Stimulated activated CD8-positive, alpha-beta memory T cell treated with anti-CD3 and anti-CD28 coated beads, Interleukin-7, amount 100 ng/mL, for 1 hour (primary cell): ENCODE data around the gene GLMN.
"Not testable (repeated sequence)": the region's sequence is repeated elsewhere in the genome, so short reads cannot be mapped to it uniquely, and the experiment has no call there.

Experiments used
- DNase-seq, 2 donors: peaks; one replicate each; pipeline ENCODE4 v3.0.0-alpha.2; 2020; ENCODE audit warnings: low read depth in 2 of 2

The GLMN gene

DNA sequence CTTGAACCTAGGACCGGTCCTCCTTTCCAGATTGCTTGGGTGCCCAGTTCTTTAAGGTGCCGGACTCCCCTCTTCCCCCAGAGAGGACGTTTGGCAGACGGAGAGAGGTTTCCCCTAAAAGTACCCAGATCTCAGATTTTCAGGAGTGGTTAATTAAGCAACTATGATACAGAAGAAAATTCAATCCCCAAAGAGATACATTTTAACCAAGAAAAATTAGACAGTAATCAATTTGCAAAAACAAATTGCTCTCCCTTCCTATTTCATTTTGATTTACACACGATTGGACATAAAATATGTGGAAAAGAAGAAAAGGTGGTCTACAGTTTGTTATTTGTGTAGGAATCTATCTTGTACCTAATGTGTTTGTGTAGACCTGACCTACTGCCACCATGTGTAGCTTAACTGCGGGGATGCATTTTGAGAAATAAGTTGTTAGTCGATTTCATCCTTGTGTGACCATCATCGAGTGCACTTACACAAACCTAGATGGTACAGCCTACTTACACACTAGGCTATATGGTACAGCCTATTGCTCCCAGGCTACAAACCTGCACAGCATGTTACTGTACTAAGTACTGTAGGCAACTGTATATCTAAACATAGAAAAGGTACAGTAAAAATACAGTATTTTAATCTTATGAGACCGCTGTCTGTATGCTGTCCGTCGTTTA is 827 bp upstream of the GLMN start:
- no peak for DNase-seq

- no peak for DNase-seq
These were observed 594 bp downstream of the GLMN start for GRCh38 chr1:92298213-92298572.

GRCh38 chr1:92291372-92291999 is 7.3 kb downstream of the GLMN start:
- DNase-seq: no peak

GRCh38 chr1:92281411-92281810 is 17.4 kb downstream of the GLMN start:
- DNase-seq: not testable (repeated sequence)

DNA sequence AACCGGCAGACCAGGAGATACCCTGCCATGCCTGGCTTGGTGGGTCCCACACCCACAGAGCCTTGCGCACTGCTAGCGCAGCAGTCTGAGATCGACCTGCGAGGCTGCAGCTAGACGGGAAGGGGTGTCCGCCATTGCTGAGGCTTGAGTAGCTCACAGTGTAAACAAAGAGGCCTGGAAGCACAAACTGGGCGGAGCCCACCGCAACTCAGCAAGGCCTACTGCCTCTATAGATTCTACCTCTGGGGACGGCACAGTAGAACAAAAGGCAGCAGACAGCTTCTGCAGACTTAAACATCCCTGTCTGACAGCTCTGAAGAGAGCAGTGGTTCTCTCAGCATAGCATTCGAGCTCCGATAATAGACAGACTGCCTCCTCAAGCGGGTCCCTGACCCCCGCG is 19.0 kb downstream of the GLMN start:
- DNase-seq: not testable (repeated sequence)

DNA sequence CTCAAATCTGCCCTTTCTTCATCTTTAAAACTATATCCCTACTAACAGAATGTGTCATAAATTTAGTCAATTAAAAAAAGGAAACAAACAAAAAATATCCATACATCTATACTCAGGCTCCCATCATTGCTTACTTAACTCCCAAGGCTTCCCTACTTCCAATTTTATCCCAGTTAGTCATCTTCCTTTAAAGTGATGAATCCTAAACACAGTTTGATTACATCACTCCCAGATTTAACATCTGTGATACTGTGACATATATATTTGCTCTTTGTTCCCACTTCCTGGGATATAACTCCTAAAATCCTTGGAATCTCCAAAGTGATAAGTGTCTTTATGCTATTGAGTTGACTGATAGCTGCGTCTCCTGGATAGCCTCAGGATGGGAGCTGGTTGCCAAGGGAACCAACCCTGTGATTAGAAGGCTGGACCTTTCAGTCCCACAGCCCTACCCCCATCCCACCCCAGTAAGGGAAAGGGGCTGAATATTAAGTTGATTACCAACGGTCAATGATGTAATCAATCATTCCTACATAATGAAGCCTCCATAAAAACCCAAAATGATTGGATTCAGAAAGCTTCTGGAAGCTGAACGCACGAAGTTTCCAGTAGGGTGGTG is 21.6 kb downstream of the GLMN start:
- DNase-seq: no peak

DNA sequence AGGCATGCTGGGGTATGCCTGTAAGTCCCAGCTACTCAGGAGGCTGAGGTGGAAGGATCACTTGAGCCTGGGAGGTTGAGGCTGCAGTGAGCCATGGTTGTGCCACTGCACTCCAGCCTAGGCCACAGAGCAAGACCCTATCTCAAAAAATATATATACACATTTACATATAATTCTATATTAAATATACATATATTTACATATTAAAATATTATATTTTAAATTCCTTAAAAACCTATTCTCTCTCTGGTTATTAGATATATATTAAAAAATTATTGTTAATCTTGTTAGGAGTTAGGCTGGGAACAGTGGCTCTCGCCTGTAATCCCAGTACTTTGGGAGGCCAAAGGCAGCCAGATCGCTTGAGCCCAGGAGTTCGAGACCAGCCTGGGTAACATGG is 22.7 kb downstream of the GLMN start:
- DNase-seq: no peak

GRCh38 chr1:92274939-92275338 is 23.8 kb downstream of the GLMN start:
- DNase-seq: no peak

DNA sequence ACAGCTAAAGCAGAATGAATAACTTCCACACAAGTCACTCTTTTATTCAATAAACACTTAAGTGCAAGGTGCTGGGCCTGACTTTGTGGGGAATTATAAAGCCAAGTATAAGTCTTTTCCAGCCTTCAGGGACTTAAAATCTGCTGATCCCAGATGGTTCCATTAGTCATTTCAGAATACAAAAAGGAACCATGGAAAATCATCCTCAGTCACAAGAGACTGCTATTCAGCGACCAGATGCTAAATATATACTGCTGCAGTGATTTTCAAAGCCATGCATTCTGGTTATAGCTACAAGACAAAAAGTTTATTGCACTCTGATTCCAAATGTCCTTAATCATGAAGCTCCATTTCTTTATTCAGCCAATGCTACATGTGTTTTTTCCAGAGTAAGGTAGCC is 25.7 kb downstream of the GLMN start:
- no peak for DNase-seq

DNA sequence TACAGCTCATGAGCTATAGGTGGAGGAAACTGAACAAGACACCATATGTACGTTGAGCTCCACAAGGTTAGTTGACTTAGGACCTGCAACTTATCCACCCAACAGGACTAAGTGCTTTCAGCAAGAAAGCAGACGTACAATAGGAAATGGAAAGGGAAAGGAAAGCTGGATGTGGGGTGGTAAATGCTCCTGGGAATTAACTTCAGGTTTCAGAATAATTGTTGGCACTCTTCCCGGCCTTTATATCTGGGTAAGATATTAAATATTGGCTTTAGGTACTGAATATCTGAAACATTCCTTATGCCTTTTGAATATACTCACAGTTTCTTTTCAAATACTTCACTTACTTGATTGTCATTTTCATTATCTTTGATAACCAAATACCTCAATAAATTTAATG is 36.3 kb downstream of the GLMN start:
- DNase-seq: no peak

DNA sequence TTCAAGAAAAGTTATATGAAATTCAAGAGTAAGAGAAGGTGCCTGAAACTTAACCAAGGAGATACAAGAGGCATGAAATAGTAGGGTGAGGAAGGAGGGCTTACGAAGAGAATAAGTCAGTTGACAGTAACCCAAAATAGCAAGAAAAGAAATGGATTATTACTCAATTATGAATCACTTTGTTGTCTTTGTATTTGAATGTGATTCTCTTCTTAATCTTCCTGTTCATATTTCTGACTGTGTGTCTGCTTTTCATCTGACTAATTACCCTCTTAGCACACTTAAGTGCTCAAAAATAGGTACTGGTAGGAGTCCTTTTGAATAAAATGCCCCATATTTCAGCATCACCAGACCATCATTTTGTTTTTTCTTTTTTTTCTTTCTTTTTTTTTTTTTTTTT is 39.4 kb downstream of the GLMN start:
- no peak for DNase-seq

- DNase-seq: not testable (repeated sequence)
These were observed 44.1 kb downstream of the GLMN start for GRCh38 chr1:92254714-92255113.

DNA sequence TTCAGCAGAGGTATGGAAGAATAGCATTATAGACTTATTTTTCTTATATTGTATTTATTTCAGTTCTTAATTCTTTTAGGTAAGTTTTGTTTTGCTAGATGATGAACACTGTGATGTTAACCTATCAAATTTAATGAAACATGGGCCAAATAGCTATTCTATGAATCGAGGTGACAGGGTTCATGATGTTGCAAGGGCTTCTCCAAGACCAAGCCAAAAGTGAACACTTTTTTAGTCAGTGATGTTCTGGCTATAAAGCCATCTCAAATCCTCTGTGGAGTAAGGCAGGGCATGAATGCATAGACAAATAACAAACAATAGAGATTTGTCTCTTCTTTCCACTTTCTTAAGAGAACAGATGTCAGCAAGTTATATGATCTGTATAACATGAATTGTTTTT is 54.4 kb downstream of the GLMN start:
- no peak for DNase-seq

GRCh38 chr1:92240034-92240433 is 58.8 kb downstream of the GLMN start:
- no peak for DNase-seq

DNA sequence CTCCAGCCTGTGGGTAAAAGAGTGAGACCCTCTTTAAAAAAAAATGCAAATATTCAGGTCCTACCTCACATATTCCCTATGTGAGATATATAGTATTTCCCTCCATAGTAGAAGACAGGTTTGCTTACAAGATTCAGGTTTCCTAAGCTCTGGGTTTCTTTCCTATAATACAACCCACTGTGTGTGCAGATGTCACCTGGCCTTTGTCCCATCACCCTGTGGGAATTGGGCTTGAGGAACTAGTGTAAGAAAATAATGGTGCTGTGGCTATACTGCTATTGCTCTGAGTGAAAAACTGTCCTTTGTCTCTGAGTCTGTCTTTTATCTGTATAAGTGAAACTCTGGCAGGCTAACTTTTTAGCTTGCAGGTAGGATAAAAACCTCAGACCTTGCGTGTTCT is 68.1 kb downstream of the GLMN start:
- no peak for DNase-seq

- no peak for DNase-seq
These were observed 70.4 kb downstream of the GLMN start for GRCh38 chr1:92228401-92228800.

- DNase-seq: no peak
These were observed 79.8 kb downstream of the GLMN start for GRCh38 chr1:92219028-92219427.

- DNase-seq: no peak
These were observed 80.2 kb downstream of the GLMN start for GRCh38 chr1:92218559-92218958.

DNA sequence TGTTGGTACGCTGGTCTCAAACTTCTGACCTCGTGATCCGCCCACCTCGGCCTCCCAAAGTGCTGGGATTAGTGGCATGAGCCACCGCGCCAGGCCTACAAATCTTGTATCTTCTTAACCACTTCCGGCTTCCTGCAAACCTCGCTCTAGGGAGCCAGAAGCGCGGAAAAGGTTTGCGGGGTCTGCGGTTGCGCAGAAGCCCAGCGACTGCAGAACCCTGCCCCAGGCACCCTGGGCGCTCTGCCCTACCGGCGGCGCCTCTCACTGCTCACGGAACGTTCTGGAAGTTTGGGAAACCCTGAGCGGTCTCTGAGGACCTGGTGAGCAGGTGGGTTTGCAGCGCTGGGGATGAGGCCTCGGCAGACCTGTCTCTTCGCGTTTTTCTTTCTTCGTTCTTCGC is 81.1 kb downstream of the GLMN start, which contains the start of gene C1orf146:
TSS of gene C1orf146 (plus strand) at position 195 of the 400 bp plus-strand sequence. CDS start 13,506 bp downstream, outside the sequence.
- no peak for DNase-seq

DNA sequence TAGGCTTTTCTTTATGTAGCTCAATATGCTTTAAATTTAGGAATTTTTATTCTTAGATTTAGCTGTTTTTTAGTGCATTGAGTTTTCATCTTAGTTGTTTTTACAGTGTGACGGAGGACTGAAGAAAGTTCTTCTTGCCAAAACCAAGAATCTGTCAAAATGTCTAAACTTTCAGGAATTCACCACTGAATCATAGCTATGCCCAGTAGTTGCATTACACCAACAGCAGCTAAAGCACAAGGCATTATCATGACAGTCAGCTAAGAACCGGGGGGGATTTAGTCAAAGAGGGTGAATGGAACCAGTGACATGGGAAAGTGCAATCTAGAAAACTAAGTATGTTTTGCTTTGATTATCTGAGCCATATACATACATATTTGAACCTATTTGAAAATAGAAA is 87.6 kb downstream of the GLMN start:
- DNase-seq: no peak

DNA sequence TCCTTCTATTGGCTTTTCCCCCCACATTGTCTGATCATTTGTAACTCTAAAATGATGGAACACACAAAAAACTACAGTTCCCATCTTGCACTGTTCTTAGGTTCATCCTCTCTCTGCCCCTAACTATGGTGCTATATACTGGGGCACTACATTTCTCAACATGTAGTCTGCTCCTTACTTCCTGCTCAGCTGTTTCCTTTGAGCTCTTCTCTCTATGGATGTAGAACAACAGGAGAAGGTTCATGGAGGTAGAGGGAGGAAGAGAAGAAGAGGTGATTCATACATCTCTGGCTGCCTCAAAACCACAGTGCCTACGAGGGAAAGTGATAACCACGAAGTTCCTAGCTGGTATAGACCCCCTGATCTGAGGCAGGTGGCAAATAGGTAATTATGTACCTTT is 88.1 kb downstream of the GLMN start:
- no peak for DNase-seq

- no peak for DNase-seq
These were observed 95.7 kb downstream of the GLMN start for GRCh38 chr1:92203105-92203504.

DNA sequence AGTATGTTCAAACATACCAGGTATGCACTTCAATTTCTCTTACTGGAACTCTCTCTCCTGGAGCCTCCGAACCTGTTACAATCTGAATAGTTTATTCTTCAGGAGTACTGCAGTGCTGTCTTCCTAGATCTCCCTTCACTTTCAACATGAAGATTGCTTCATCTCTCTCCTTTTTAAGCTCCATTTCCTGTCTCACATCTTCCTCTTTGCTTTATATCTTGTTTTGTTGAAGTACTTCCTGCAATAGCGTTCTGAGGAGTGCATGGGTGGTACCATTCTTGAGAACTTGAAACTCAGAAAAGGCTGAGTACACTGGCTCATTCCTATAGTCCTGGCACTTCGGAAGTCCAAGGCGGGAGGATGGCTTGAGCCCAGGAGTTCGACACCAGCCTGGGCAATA is 96.8 kb downstream of the GLMN start:
- DNase-seq: no peak
